Uterus (tissue), 4 donors: Measurements from ENCODE around the gene SEC14L1. TPM values are rescaled to one million over a fixed set of nuclear protein-coding genes. Genes with fewer than 3 reads are reported as not detected.

Experiments used
- DNase-seq, 2 donors: peaks; one replicate each; pipeline ENCODE4 v3.0.0-alpha.2; 2019 to 2020
- H3K27ac ChIP-seq, 2 donors: fragments of 200-600 bp; sonication (generic); 1 replicate in 1 of 2; 2 replicates in 1 of 2; pipeline ENCODE4 v1.5.1; 2016 to 2018
- H3K27me3 ChIP-seq, 2 donors: fragments of 200-600 bp; sonication (generic); one replicate each; pipeline ENCODE4 v1.5.1; 2018 to 2019; ENCODE audit warnings: control low read depth in 1 of 2
- H3K36me3 ChIP-seq, 2 donors: fragments of 200-600 bp; sonication (generic); one replicate each; pipeline ENCODE4 v1.5.1; 2019; ENCODE audit warnings: control low read depth in 1 of 2
- H3K4me1 ChIP-seq, 2 donors: fragments of 200-600 bp; sonication (generic); one replicate each; pipeline ENCODE4 v1.5.1; 2018 to 2019; ENCODE audit warnings: control low read depth in 1 of 2
- H3K4me3 ChIP-seq, 2 donors: fragments of 200-600 bp; sonication (generic); 1 replicate in 1 of 2; 2 replicates in 1 of 2; pipeline ENCODE4 v1.5.1; 2018 to 2019; ENCODE audit warnings: mild to moderate bottlenecking in 1 of 2
- H3K9me3 ChIP-seq, 2 donors: fragments of 200-600 bp; sonication (generic); one replicate each; pipeline ENCODE4 v1.5.1; 2019; ENCODE audit warnings: control low read depth in 1 of 2
- POLR2A ChIP-seq, 2 donors: fragments of 450-650 bp; IDR thresholded peaks; one replicate each; pipeline ENCODE4 v1.6.1; 2016; ENCODE audit warnings: antibody characterized with exemption in 2 of 2, mild to moderate bottlenecking in 1 of 2, moderate library complexity in 1 of 2
- intact Hi-C: fragments of 100-400 bp; cut with DNase I; formaldehyde crosslinking; loops from one replicate; pipeline ENCODE4 v1.15.1; 2023; ENCODE audit warnings: low total_unique reads
- total RNA-seq, 4 donors: library from RNA; depleted of rRNA in 3 of 4; stranded (reverse); fragments of >200 nt in 3 of 4; gene quantifications; one replicate each; pipeline versions ENCODE4 v1.1.0 to v1.2.4, GENCODE V29; 2014 to 2023
- TF ChIP-seq, protein P1 (sequence below), 4 experiments: fragments of 200-600 bp in 2 of 4; fragments of 450-650 bp in 2 of 4; sonication (generic) in 2 of 4; IDR thresholded peaks; one replicate each; pipeline ENCODE4 v1.5.1; 2016 to 2019; ENCODE audit warnings: antibody characterized with exemption in 4 of 4, mild to moderate bottlenecking in 2 of 4, moderate library complexity in 1 of 4
- donor health status: DM: yes; HTN: yes; CAD: no.

Gene SEC14L1
- total RNA-seq, 4 donors from 2014 or later = 38.2 to 128 (median 42.6) TPM

DNA sequence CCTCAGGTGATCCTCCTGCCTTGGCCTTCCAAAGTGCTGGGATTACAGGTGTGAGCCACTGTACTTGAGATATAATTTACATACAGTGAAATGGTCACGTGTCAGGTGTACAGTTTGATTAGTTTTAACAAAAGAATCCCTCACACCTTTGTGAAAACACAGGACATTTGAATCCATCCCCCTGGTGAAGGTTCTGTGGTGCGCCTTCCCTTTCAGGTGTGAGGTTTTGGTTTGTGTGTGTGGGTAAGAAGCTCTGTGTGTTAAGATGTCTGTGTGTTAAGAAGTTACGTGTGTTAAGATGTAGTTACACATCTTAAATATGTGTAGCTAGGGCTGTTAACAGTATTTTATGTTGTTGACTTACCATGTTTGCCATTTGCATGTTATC lies 4.4 kb downstream of the SEC14L1 start:
- TF ChIP-seq, protein P1, sequence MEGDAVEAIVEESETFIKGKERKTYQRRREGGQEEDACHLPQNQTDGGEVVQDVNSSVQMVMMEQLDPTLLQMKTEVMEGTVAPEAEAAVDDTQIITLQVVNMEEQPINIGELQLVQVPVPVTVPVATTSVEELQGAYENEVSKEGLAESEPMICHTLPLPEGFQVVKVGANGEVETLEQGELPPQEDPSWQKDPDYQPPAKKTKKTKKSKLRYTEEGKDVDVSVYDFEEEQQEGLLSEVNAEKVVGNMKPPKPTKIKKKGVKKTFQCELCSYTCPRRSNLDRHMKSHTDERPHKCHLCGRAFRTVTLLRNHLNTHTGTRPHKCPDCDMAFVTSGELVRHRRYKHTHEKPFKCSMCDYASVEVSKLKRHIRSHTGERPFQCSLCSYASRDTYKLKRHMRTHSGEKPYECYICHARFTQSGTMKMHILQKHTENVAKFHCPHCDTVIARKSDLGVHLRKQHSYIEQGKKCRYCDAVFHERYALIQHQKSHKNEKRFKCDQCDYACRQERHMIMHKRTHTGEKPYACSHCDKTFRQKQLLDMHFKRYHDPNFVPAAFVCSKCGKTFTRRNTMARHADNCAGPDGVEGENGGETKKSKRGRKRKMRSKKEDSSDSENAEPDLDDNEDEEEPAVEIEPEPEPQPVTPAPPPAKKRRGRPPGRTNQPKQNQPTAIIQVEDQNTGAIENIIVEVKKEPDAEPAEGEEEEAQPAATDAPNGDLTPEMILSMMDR (IDR thresholded peaks at IDR 0.05) = no peak
- no peak for TF ChIP-seq POLR2A (IDR thresholded peaks at IDR 0.05)
- H3K36me3 ChIP-seq = no peaks in the 10 kb centered on the region
- no peak for DNase-seq
- no peak overlapping the region for H3K4me3 ChIP-seq
- H3K27me3 ChIP-seq = no peaks in the 10 kb centered on the region
- peak overlapping the region; percentile 71 to 93 for H3K27ac ChIP-seq
- no peaks in the 10 kb centered on the region for H3K9me3 ChIP-seq
- intact Hi-C loops = loop anchor here (10.0 kb wide), 1 partner anchor 360 kb away; no protein-coding TSS in a partner anchor
- no peaks in the 10 kb centered on the region for H3K4me1 ChIP-seq

DNA sequence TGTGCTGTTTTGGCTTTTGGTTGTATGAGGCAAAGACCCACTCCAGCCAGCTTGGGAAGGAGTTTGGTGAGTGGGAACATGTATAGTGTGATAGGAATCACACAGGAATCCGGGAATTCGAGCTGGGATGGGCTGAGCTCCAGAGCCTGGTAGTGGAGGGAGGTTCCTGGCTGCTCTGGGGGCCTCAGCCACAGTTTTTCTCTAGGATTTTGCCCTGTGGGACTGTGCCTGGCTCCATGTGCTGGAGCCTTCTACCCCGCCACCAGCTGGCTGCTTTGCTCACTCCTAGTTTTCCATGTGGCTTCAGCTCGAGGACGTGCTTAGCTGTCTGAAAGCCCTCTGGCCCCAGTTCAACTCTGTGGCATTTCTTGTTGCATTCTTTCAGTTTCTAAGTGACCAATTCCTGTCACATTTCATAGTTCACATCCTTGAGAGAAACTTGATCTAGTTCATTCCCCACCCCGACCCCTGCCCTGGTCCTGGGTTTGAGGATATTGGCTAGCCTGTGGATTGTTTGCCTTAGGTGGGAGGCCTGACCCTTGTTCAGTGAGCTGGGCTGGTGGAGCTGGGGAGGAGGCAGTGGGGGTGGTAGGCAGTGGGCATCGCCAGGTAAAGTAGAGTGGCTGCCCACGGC lies 5.0 kb downstream of the SEC14L1 start:
- H3K9me3 ChIP-seq = no peaks in the 10 kb centered on the region
- no peaks in the 10 kb centered on the region for H3K27me3 ChIP-seq
- peak overlapping the region in 1 of 2 donors; percentile 8 for H3K4me3 ChIP-seq
- H3K27ac ChIP-seq = peak overlapping the region; percentile 71 to 93
- DNase-seq = no peak
- H3K4me1 ChIP-seq = no peaks in the 10 kb centered on the region
- TF ChIP-seq, protein P1 (IDR thresholded peaks at IDR 0.05) = peak in 2 of 4 experiments; percentile 9 to 16
- peak in 1 of 2 donors; percentile 14 for TF ChIP-seq POLR2A (IDR thresholded peaks at IDR 0.05)
- intact Hi-C loops = loop anchor here (10.0 kb wide), 1 partner anchor 359 kb away; no protein-coding TSS in a partner anchor
- H3K36me3 ChIP-seq = no peaks in the 10 kb centered on the region

DNA sequence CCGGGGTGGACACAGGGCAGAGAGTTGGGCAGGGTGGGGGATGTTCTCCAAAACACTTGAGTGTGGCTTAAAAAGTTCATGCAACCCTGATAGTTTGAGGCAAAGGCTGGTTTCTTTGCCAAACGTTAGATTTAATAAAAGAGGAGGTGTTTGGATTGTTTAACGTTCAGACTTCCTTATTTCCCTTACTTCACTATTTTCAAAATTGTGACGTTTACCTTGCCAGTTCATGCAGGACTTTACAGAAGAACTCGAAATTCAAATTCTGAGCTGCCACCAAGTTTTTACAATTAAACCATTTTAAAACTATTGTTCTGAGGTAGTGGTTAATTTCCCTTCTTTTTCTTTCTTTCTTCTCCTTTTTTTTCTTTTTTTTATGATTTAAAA lies 5.5 kb downstream of the SEC14L1 start:
- Histone ChIP-seq H3K4me3 (peak overlapping the region in 1 of 2 donors; percentile 8), H3K4me1 (no peaks in the 10 kb centered on the region), H3K36me3 (no peaks in the 10 kb centered on the region), H3K27me3 (no peaks in the 10 kb centered on the region), H3K27ac (peak overlapping the region; percentile 71 to 93), H3K9me3 (no peaks in the 10 kb centered on the region)
- no peak for DNase-seq
- TF ChIP-seq, protein P1 (IDR thresholded peaks at IDR 0.05) = no peak
- TF ChIP-seq POLR2A (IDR thresholded peaks at IDR 0.05) = no peak
- intact Hi-C loops = loop anchor here (10.0 kb wide), 1 partner anchor 359 kb away; no protein-coding TSS in a partner anchor

DNA sequence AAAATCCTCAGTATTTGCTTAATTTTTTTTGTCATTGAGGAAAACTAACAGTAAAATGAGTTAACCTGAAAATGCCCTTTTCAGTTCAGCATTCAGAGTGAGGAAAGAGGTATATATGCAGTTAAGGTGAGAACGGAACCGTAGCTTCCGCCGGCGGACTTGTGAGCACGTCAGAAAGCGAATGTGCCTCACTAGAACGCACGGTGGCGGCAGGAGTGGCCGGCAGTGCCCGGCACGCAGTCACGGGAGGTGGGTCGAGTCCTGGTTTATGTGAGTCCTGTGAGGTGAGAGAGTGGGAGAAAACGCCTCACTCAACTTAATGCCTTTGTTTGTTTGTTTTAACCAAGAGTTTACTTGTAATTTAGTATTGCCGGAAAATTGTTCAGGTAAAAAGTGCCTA lies 6.1 kb downstream of the SEC14L1 start:
- H3K27me3 ChIP-seq = no peaks in the 10 kb centered on the region
- no peak for DNase-seq
- no peaks in the 10 kb centered on the region for H3K36me3 ChIP-seq
- H3K4me1 ChIP-seq = no peaks in the 10 kb centered on the region
- intact Hi-C loops = loop anchor here (10.0 kb wide), 1 partner anchor 358 kb away; no protein-coding TSS in a partner anchor
- no peak overlapping the region for H3K4me3 ChIP-seq
- TF ChIP-seq POLR2A (IDR thresholded peaks at IDR 0.05) = no peak
- TF ChIP-seq, protein P1 (IDR thresholded peaks at IDR 0.05) = peak in 1 of 4 experiments; percentile 9
- H3K9me3 ChIP-seq = no peaks in the 10 kb centered on the region
- H3K27ac ChIP-seq = peak overlapping the region; percentile 71 to 93

DNA sequence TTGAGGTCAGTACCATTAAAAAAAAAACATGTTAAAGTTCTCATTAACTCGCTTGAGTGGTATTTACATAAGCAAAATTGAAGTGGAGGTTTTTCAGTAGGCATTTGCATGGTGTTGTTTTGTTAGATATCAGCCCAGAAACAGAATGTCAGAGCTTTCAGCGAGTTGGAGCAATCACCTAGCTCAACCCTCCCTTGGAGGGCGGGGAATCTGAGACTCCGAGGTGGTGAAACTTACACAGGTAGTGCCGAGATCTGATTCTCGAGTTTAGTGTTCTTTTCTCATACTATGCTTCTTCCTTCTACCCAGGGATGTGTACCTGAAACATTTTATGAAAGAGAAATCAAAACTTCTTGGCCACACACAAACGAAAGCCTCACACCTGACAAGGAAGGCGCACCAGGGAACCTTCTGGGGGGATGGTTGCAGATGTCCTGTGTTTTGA lies 6.6 kb downstream of the SEC14L1 start:
- TF ChIP-seq, protein P1 (IDR thresholded peaks at IDR 0.05) = no peak
- TF ChIP-seq POLR2A (IDR thresholded peaks at IDR 0.05) = no peak
- Histone ChIP-seq H3K36me3 (no peaks in the 10 kb centered on the region), H3K27me3 (no peaks in the 10 kb centered on the region), H3K27ac (peak overlapping the region in 1 of 2 donors; percentile 93), H3K4me3 (no peak overlapping the region), H3K4me1 (no peaks in the 10 kb centered on the region), H3K9me3 (no peaks in the 10 kb centered on the region)
- DNase-seq = no peak
- intact Hi-C loops = loop anchor here (10.0 kb wide), 1 partner anchor 357 kb away; no protein-coding TSS in a partner anchor
